Stomach (tissue), 9 donors: ENCODE data around the gene DCLK1. TPM values are rescaled to one million over a fixed set of nuclear protein-coding genes. Genes with fewer than 3 reads are reported as not detected.
"Not testable (repeated sequence)": the region's sequence is repeated elsewhere in the genome, so short reads cannot be mapped to it uniquely, and the experiment has no call there.

Experiments used
- DNase-seq, 2 donors: peaks; one replicate each; pipeline versions ENCODE4 v3.0.0 to v3.0.0-alpha.2; 2013 to 2019
- H3K27ac ChIP-seq, 5 donors: fragments of 200-600 bp in 4 of 5; sonication (generic) in 4 of 5; one replicate each; pipeline ENCODE4 v1.5.1; 2013 to 2019; ENCODE audit warnings: mild to moderate bottlenecking in 1 of 5, moderate library complexity in 1 of 5
- H3K27me3 ChIP-seq, 3 donors: fragments of 200-600 bp; sonication (generic); one replicate each; pipeline ENCODE4 v1.5.1; 2017 to 2019; ENCODE audit warnings: mixed run types in 1 of 3
- H3K36me3 ChIP-seq, 4 donors: fragments of 200-600 bp; sonication (generic); 1 replicate in 3 of 4; 2 replicates in 1 of 4; pipeline ENCODE4 v1.5.1; 2016 to 2019
- H3K4me1 ChIP-seq, 4 donors: fragments of 200-600 bp; sonication (generic); one replicate each; pipeline ENCODE4 v1.5.1; 2016 to 2019
- H3K4me3 ChIP-seq, 4 donors: fragments of 200-600 bp; sonication (generic) in 3 of 4; one replicate each; pipeline ENCODE4 v1.5.1; 2016 to 2019; ENCODE audit warnings: mild to moderate bottlenecking in 1 of 4
- H3K9me3 ChIP-seq, 4 donors: fragments of 200-600 bp; sonication (generic); one replicate each; pipeline ENCODE4 v1.5.1; 2016 to 2019
- CTCF ChIP-seq, 7 experiments: fragments of 450-650 bp in 4 of 7; fragments of 200-600 bp in 3 of 7; sonication (generic) in 3 of 7; IDR thresholded peaks; one replicate each; pipeline ENCODE4 v1.5.1; 2016 to 2019; ENCODE audit warnings: antibody characterized with exemption in 7 of 7, control low read depth in 2 of 7, mild to moderate bottlenecking in 1 of 7
- EP300 ChIP-seq: sonication (generic); formaldehyde crosslinking; IDR thresholded peaks from one replicate; pipeline ENCODE4 v1.6.1; 2017; ENCODE audit warnings: antibody characterized with exemption
- POLR2A ChIP-seq, 4 donors: fragments of 450-650 bp; IDR thresholded peaks; one replicate each; pipeline ENCODE4 v1.6.1; 2016; ENCODE audit warnings: antibody characterized with exemption in 4 of 4, control low read depth in 2 of 4, mild to moderate bottlenecking in 1 of 4, moderate library complexity in 1 of 4
- POLR2AphosphoS5 ChIP-seq, 3 donors: sonication (generic); formaldehyde crosslinking; IDR thresholded peaks; one replicate each; pipeline ENCODE4 v1.6.1; 2016; ENCODE audit warnings: antibody characterized with exemption in 3 of 3
- WGBS, 5 donors: extraction: QIAGEN DNeasy Blood & Tissue Kit in 3 of 5; methylation state at CpG; one replicate each; pipeline versions ENCODE4 v1.1.5 to v1.1.7; 2013 to 2018; 5-methylcytosine and 5-hydroxymethylcytosine counted together
- intact Hi-C: fragments of 100-400 bp; cut with DNase I; formaldehyde crosslinking; loops from one replicate; pipeline ENCODE4 v1.15.1; 2023; ENCODE audit warnings: low total_unique reads
- polyA plus RNA-seq, 3 donors: library from polyadenylated mRNA; stranded (reverse); fragments of 200-250 nt; gene quantifications; one replicate each; pipeline ENCODE4 v1.2.3, GENCODE V29; 2013
- total RNA-seq, 5 donors: library from RNA; depleted of rRNA; stranded (reverse); fragments of >200 nt; gene quantifications; one replicate each; pipeline versions ENCODE4 v1.1.0 to v1.2.3, GENCODE V29; 2014 to 2016
- donor health status: healthy with polysubstance abuse.
- donor health status: Bipolar disorder and iron deficiency.
- donor health status: healthy.

DCLK1 gene
- total and polyA plus RNA-seq, 8 donors: 0.68 to 36.7 (median 4.1) TPM

GRCh38 chr13:35984776-35985453, 146.3 kb downstream of the DCLK1 start:
- H3K27me3 ChIP-seq: no peaks in the 10 kb centered on the region
- WGBS, 5 donors: 66 to 76% (median 72%) methylated on average over 10 of the region's 10 CpGs

GRCh38 chr13:35984287-35984686, 146.9 kb downstream of the DCLK1 start:
- H3K36me3 ChIP-seq: no peaks in the 10 kb centered on the region
- no peak for DNase-seq
- TF ChIP-seq CTCF (IDR thresholded peaks at IDR 0.05) (no peak), POLR2AphosphoS5 (IDR thresholded peaks at IDR 0.05) (no peak), POLR2A (IDR thresholded peaks at IDR 0.05) (no peak), EP300 (no peak)
- H3K27ac ChIP-seq: no peak overlapping the region
- H3K4me1 ChIP-seq: peaks cover 0 to 4% (median under 1%) of the 10 kb centered on the region in 4 donors
- intact Hi-C loops: no loop called here
- no peaks in the 10 kb centered on the region for H3K27me3 ChIP-seq
- WGBS, 5 donors: 75 to 86% (median 84%) methylated on average over 3 of the region's 3 CpGs
- no peak overlapping the region for H3K4me3 ChIP-seq
- no peaks in the 10 kb centered on the region for H3K9me3 ChIP-seq

More at GRCh38 chr13:35984776-35985453, 146.3 kb downstream of the DCLK1 start:
- no peak overlapping the region for H3K27ac ChIP-seq
- intact Hi-C loops: no loop called here
- no peaks in the 10 kb centered on the region for H3K4me1 ChIP-seq
- no peaks in the 10 kb centered on the region for H3K9me3 ChIP-seq
- H3K36me3 ChIP-seq: no peaks in the 10 kb centered on the region
- TF ChIP-seq POLR2AphosphoS5 (IDR thresholded peaks at IDR 0.05): no peak
- TF ChIP-seq EP300: no peak
- TF ChIP-seq POLR2A (IDR thresholded peaks at IDR 0.05): no peak
- no peak for TF ChIP-seq CTCF (IDR thresholded peaks at IDR 0.05)
- H3K4me3 ChIP-seq: no peak overlapping the region
- DNase-seq: peak in 1 of 2 donors; percentile 66

- H3K27me3 ChIP-seq, H3K27ac ChIP-seq, H3K9me3 ChIP-seq, H3K4me1 ChIP-seq, DNase-seq, H3K4me3 ChIP-seq, H3K36me3 ChIP-seq, intact Hi-C loops: not testable (repeated sequence)
- 66 to 82% (median 76%) methylated on average over 1 of the region's 1 CpG for WGBS, 5 donors
These were observed 147.5 kb downstream of the DCLK1 start for GRCh38 chr13:35983703-35984102.

GRCh38 chr13:35983206-35983605, 148.0 kb downstream of the DCLK1 start:
- Histone ChIP-seq H3K36me3 (no peaks in the 10 kb centered on the region), H3K4me3 (no peak overlapping the region), H3K27me3 (no peaks in the 10 kb centered on the region), H3K27ac (no peak overlapping the region), H3K4me1 (peaks cover 0 to 11% (median 5%) of the 10 kb centered on the region in 4 donors), H3K9me3 (no peaks in the 10 kb centered on the region)
- 77 to 100% (median 93%) methylated on average over 1 of the region's 1 CpG for WGBS, 5 donors
- intact Hi-C loops: no loop called here
- no peak for TF ChIP-seq CTCF (IDR thresholded peaks at IDR 0.05)
- no peak for TF ChIP-seq POLR2AphosphoS5 (IDR thresholded peaks at IDR 0.05)
- no peak for TF ChIP-seq EP300
- no peak for TF ChIP-seq POLR2A (IDR thresholded peaks at IDR 0.05)
- no peak for DNase-seq

GRCh38 chr13:35979361-35979951, 151.7 kb downstream of the DCLK1 start:
- H3K36me3 ChIP-seq: no peaks in the 10 kb centered on the region
- no peaks in the 10 kb centered on the region for H3K27me3 ChIP-seq
- no peaks in the 10 kb centered on the region for H3K9me3 ChIP-seq
- peaks cover 0 to 11% (median 5%) of the 10 kb centered on the region in 4 donors for H3K4me1 ChIP-seq
- 59 to 75% (median 69%) methylated on average over 8 of the region's 8 CpGs for WGBS, 5 donors
- no peak for TF ChIP-seq EP300
- TF ChIP-seq POLR2AphosphoS5 (IDR thresholded peaks at IDR 0.05): peak in 2 of 3 donors; percentile 16 to 50
- DNase-seq: peak; percentile 37 to 87
- H3K27ac ChIP-seq: peak overlapping the region in 4 of 5 donors; percentile 47 to 68 (median 58)
- intact Hi-C loops: loop anchor here (5.0 kb wide), 1 partner anchor 293 kb away; no protein-coding TSS in a partner anchor
- no peak overlapping the region for H3K4me3 ChIP-seq
